Neuronal stem cell (in vitro differentiated cells): ENCODE results near the gene IKBIP.

ENCODE experiments used
- small RNA-seq: library from polyadenylated mRNA; stranded (forward); fragments of <200 nt; extraction: miRNeasy Mini kit (QIAGEN cat#:217004); gene quantifications from one replicate; pipeline ENCODE3, GENCODE V24; 2013; ENCODE audit not compliant: insufficient read depth

The IKBIP gene

Small RNA genes lying within 50 kb of the gene (small RNA-seq; reads per million reads assigned to genes)
- 15.0 reads per million, percentile 72 among the genes with 10 or more reads in this experiment for gene SNORA53
